ENCODE results near the gene LIN37. TPM values are rescaled to one million over a fixed set of nuclear protein-coding genes. Genes with fewer than 3 reads are reported as not detected.

Gene LIN37
- total and polyA plus RNA-seq, 2 of the 13 experiments (the other 11 are each of a cell fraction or from before 2014, with no cell fraction given), result 6.3 to 8.7 TPM

- TF ChIP-seq ZNF496 (CRISPR knock-in tag; IDR thresholded peaks at IDR 0.05; ENCODE audit: insufficient replicate concordance) (no peak), ZNF3 (CRISPR knock-in tag; IDR thresholded peaks at IDR 0.05) (no peak), PAF1 (CRISPR knock-in tag; IDR thresholded peaks at IDR 0.05) (0 out of 2 replicates have a peak, but pooled peaks have one; percentile 30), MATR3 (CRISPR knock-in tag; IDR thresholded peaks at IDR 0.05) (no peak), RFX1 (IDR thresholded peaks at IDR 0.05) (no peak), ZNF484 (CRISPR knock-in tag; IDR thresholded peaks at IDR 0.05; ENCODE audit: borderline replicate concordance, low read depth) (no peak), ZNF350 (CRISPR knock-in tag; IDR thresholded peaks at IDR 0.05; ENCODE audit: borderline replicate concordance, low read depth) (0 out of 2 replicates have a peak, but pooled peaks have one; percentile 11), PCBP1 (IDR thresholded peaks at IDR 0.05; ENCODE audit: borderline replicate concordance, low read depth, low read length) (no peak), HDAC1 (CRISPR knock-in tag; IDR thresholded peaks at IDR 0.05) (no peak), ISX (CRISPR knock-in tag; conservative IDR thresholded peaks at IDR 0.05) (no peak), E2F1 (CRISPR knock-in tag; IDR thresholded peaks at IDR 0.05) (no peak), ZC3H13 (CRISPR knock-in tag; IDR thresholded peaks at IDR 0.05) (no peak), RFXAP (CRISPR knock-in tag; IDR thresholded peaks at IDR 0.05; ENCODE audit: borderline replicate concordance) (no peak), HCFC1 (IDR thresholded peaks at IDR 0.05; ENCODE audit: low read depth, low read length) (no peak), ZBTB44 (CRISPR knock-in tag; IDR thresholded peaks at IDR 0.05) (no peak), ASH2L (IDR thresholded peaks at IDR 0.05; ENCODE audit: insufficient read length, low read depth, low read length) (no peak), ZNF510 (CRISPR knock-in tag; IDR thresholded peaks at IDR 0.05; ENCODE audit: low read depth) (no peak), RBFOX2 (IDR thresholded peaks at IDR 0.05; ENCODE audit: low read depth, low read length) (peak; percentile 58; the same call in 1 of the 2 replicates), ZNF543 (CRISPR knock-in tag; IDR thresholded peaks at IDR 0.05) (no peak)
- TF ChIP-seq, protein P1, sequence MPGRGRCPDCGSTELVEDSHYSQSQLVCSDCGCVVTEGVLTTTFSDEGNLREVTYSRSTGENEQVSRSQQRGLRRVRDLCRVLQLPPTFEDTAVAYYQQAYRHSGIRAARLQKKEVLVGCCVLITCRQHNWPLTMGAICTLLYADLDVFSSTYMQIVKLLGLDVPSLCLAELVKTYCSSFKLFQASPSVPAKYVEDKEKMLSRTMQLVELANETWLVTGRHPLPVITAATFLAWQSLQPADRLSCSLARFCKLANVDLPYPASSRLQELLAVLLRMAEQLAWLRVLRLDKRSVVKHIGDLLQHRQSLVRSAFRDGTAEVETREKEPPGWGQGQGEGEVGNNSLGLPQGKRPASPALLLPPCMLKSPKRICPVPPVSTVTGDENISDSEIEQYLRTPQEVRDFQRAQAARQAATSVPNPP (CRISPR knock-in tag; IDR thresholded peaks at IDR 0.05), result no peak
- TF ChIP-seq, protein P2, sequence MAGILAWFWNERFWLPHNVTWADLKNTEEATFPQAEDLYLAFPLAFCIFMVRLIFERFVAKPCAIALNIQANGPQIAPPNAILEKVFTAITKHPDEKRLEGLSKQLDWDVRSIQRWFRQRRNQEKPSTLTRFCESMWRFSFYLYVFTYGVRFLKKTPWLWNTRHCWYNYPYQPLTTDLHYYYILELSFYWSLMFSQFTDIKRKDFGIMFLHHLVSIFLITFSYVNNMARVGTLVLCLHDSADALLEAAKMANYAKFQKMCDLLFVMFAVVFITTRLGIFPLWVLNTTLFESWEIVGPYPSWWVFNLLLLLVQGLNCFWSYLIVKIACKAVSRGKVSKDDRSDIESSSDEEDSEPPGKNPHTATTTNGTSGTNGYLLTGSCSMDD (CRISPR knock-in tag; IDR thresholded peaks at IDR 0.05), result no peak
- TF ChIP-seq, protein P3, sequence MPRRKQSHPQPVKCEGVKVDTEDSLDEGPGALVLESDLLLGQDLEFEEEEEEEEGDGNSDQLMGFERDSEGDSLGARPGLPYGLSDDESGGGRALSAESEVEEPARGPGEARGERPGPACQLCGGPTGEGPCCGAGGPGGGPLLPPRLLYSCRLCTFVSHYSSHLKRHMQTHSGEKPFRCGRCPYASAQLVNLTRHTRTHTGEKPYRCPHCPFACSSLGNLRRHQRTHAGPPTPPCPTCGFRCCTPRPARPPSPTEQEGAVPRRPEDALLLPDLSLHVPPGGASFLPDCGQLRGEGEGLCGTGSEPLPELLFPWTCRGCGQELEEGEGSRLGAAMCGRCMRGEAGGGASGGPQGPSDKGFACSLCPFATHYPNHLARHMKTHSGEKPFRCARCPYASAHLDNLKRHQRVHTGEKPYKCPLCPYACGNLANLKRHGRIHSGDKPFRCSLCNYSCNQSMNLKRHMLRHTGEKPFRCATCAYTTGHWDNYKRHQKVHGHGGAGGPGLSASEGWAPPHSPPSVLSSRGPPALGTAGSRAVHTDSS (CRISPR knock-in tag; conservative IDR thresholded peaks at IDR 0.05), result no peak
Observed at GRCh38 chr19:35739275-35740107, 8.9 kb upstream of the LIN37 start (continued).
